Thoracic aorta (tissue), 2 donors: ENCODE data around the gene PYGM. TPM values are rescaled to one million over a fixed set of nuclear protein-coding genes. Genes with fewer than 3 reads are reported as not detected.

ENCODE experiments used
- ATAC-seq: fragments of 150-250 bp; one replicate; pipeline ENCODE4 v1.8.0; 2017; ENCODE audit warnings: low read depth; ENCODE audit not compliant: insufficient number of reproducible peaks, low FRiP score
- DNase-seq: peaks from one replicate; pipeline ENCODE4 v3.0.0-alpha.2; 2020; ENCODE audit warnings: low spot score
- H3K27ac ChIP-seq, 2 donors: fragments of 200-600 bp; sonication (generic); 1 replicate in 1 of 2; 2 replicates in 1 of 2; pipeline ENCODE4 v1.5.1; 2016; ENCODE audit warnings: mild to moderate bottlenecking in 2 of 2, moderate library complexity in 2 of 2
- H3K27me3 ChIP-seq: fragments of 200-600 bp; sonication (generic); replicated peaks from 2 replicates; pipeline ENCODE4 v1.6.0; 2016; ENCODE audit warnings: mild to moderate bottlenecking; ENCODE audit not compliant: insufficient read depth
- H3K36me3 ChIP-seq: fragments of 200-600 bp; sonication (generic); one replicate; pipeline ENCODE4 v1.5.1; 2016
- H3K4me1 ChIP-seq, 2 donors: fragments of 200-600 bp; sonication (generic); 1 replicate in 1 of 2; 2 replicates in 1 of 2; pipeline versions ENCODE4 v1.5.1 to v1.6.0; 2016; ENCODE audit warnings: low read depth in 2 of 2, mild to moderate bottlenecking in 1 of 2; ENCODE audit not compliant: control insufficient read depth in 1 of 2
- H3K4me3 ChIP-seq: fragments of 200-600 bp; sonication (generic); 2 replicates; pipeline ENCODE4 v1.5.1; 2016; ENCODE audit warnings: mild to moderate bottlenecking
- H3K9me3 ChIP-seq: fragments of 200-600 bp; sonication (generic); 2 replicates; pipeline ENCODE4 v1.5.1; 2016
- CTCF ChIP-seq: fragments of 200-600 bp; sonication (generic); IDR thresholded peaks from one replicate; pipeline ENCODE4 v1.5.1; 2019; ENCODE audit warnings: antibody characterized with exemption
- total RNA-seq, 2 donors: library from RNA; depleted of rRNA; stranded (reverse); fragments of >200 nt; gene quantifications; one replicate each; pipeline versions ENCODE4 v1.1.0 to v1.2.3, GENCODE V29; 2016

Gene PYGM
- total RNA-seq, 2 donors from 2014 or later, result 12.2 to 13.4 TPM

GRCh38 chr11:64786308-64786707 is 26.5 kb upstream of the PYGM start:
- H3K4me3 ChIP-seq, result no peak overlapping the region

GRCh38 chr11:64784813-64785581 is 25.2 kb upstream of the PYGM start:
- H3K4me3 ChIP-seq, result no peak overlapping the region
- no peak for TF ChIP-seq CTCF
- ATAC-seq, result no peak

More at GRCh38 chr11:64786308-64786707, 26.5 kb upstream of the PYGM start:
- ATAC-seq (no peak), DNase-seq (no peak)
- Histone ChIP-seq H3K36me3 (peaks cover 2% of the 10 kb centered on the region), H3K27me3 (no peaks in the 10 kb centered on the region), H3K9me3 (no peaks in the 10 kb centered on the region), H3K4me1 (no peaks in the 10 kb centered on the region), H3K27ac (no peak overlapping the region)
- no peak for TF ChIP-seq CTCF

GRCh38 chr11:64778473-64779298 is 18.9 kb upstream of the PYGM start, which contains the start of gene SF1:
TSS of gene SF1 (minus strand) at chr11:64778542. CDS start at chr11:64778392, 150 bp downstream.
- TF ChIP-seq CTCF, result no peak
- DNase-seq (peak; percentile 98), ATAC-seq (peak; percentile 92)
- Histone ChIP-seq H3K27me3 (no peaks in the 10 kb centered on the region), H3K27ac (peak within 1 kb of the TSS; percentile 99 to 100), H3K4me3 (peak within 1 kb of the TSS; percentile 96), H3K4me1 (peaks cover 31 to 36% of the 10 kb centered on the region in 2 donors), H3K36me3 (peaks cover 25% of the 10 kb centered on the region), H3K9me3 (no peaks in the 10 kb centered on the region)

More at GRCh38 chr11:64784813-64785581, 25.2 kb upstream of the PYGM start:
- H3K9me3 ChIP-seq, result no peaks in the 10 kb centered on the region
- no peaks in the 10 kb centered on the region for H3K27me3 ChIP-seq
- no peaks in the 10 kb centered on the region for H3K36me3 ChIP-seq
- H3K4me1 ChIP-seq, result no peaks in the 10 kb centered on the region
- DNase-seq, result no peak
- no peak overlapping the region for H3K27ac ChIP-seq

GRCh38 chr11:64778223-64778472 is 18.4 kb upstream of the PYGM start:
- H3K4me1 ChIP-seq, result peaks cover 34 to 41% of the 10 kb centered on the region in 2 donors
- TF ChIP-seq CTCF, result no peak
- H3K9me3 ChIP-seq, result no peaks in the 10 kb centered on the region
- H3K36me3 ChIP-seq, result peaks cover 30% of the 10 kb centered on the region
- ATAC-seq, result no peak
- peak overlapping the region; percentile 96 for H3K4me3 ChIP-seq
- no peaks in the 10 kb centered on the region for H3K27me3 ChIP-seq
- DNase-seq, result no peak
- H3K27ac ChIP-seq, result peak overlapping the region; percentile 99 to 100
